ENCODE results near the gene HSPA1B. TPM values are rescaled to one million over a fixed set of nuclear protein-coding genes. Genes with fewer than 3 reads are reported as not detected.
"Not testable (repeated sequence)": the region's sequence is repeated elsewhere in the genome, so short reads cannot be mapped to it uniquely, and the experiment has no call there.

Gene HSPA1B
- total RNA-seq, 1 experiment from 2014 or later: 85.1 TPM

GRCh38 chr6:31806470-31807272 lies 20.9 kb upstream of the HSPA1B start, which contains the start of gene LSM2:
Gene LSM2, minus strand, starts transcription at chr6:31806966. Its CDS starts 209 bp downstream, at chr6:31806757.
- no CpG with 5 or more reads among the region's 51 CpGs for WGBS (ENCODE audit: extremely low coverage, insufficient read length, low lambda C conversion rate)
- peaks cover 3 to 11% of the 10 kb centered on the region in 2 experiments; a peak in 3 of 4 replicates for H3K4me1 Mint-ChIP-seq
- peaks cover 6 to 30% (median 22%) of the 10 kb centered on the region in 3 experiments; a peak in 6 of 7 replicates for H3K36me3 Mint-ChIP-seq (ENCODE audit: insufficient read depth in 1 of 3, low read depth in 3 of 3)

GRCh38 chr6:31808599-31808998 lies 18.9 kb upstream of the HSPA1B start:
- H2BK5ac ChIP-seq (ENCODE audit: insufficient read length, low read length); H2BK20ac ChIP-seq (ENCODE audit: low read depth, low read length, poor library complexity, severe bottlenecking); H3K27me3 ChIP-seq (ENCODE audit: insufficient read depth, low read length); H3K27ac Mint-ChIP-seq; H3K9ac ChIP-seq (ENCODE audit: extremely low read depth, insufficient read length, low read length); H3T11ph ChIP-seq (ENCODE audit: low read length); H3K4me3 Mint-ChIP-seq; H2AK5ac ChIP-seq (ENCODE audit: insufficient read length, low read length); H4K8ac ChIP-seq (replicated peaks; ENCODE audit: insufficient read length, low read depth, low read length); H3K4me2 ChIP-seq (ENCODE audit: insufficient read depth, insufficient read length, low read length); H3K18ac ChIP-seq (ENCODE audit: insufficient read length, low read depth, low read length); H3K56ac ChIP-seq (ENCODE audit: insufficient read length, low read depth, low read length); H3K23ac ChIP-seq (ENCODE audit: insufficient read length, low read depth, low read length); H4K91ac ChIP-seq (ENCODE audit: insufficient read length, low read depth, low read length); H3K4me1 ChIP-seq (ENCODE audit: insufficient read depth, low read length); H4K5ac ChIP-seq (ENCODE audit: insufficient read length, low read depth, low read length); H3K9me3 Mint-ChIP-seq; H3K23me2 ChIP-seq (ENCODE audit: insufficient read length, low read depth, low read length, poor library complexity, severe bottlenecking); H3K27me3 Mint-ChIP-seq (ENCODE audit: low read depth); H4K20me1 ChIP-seq (ENCODE audit: control insufficient read depth, insufficient read depth, insufficient read length); H3K4ac ChIP-seq (ENCODE audit: low read depth, low read length); H3K79me2 ChIP-seq (ENCODE audit: insufficient read depth, low read length); DNase-seq; H3K27ac ChIP-seq (ENCODE audit: insufficient read length, low read depth, low read length); H2BK12ac ChIP-seq (ENCODE audit: insufficient read length, low read depth, low read length); H3K14ac ChIP-seq (ENCODE audit: insufficient read depth, low read length); H2BK120ac ChIP-seq (ENCODE audit: low read depth, low read length, poor library complexity, severe bottlenecking); H2AFZ ChIP-seq (ENCODE audit: low read length); H2BK15ac ChIP-seq (ENCODE audit: low read depth, low read length); H3K79me1 ChIP-seq (ENCODE audit: insufficient read depth, low read depth, low read length, poor library complexity, severe bottlenecking); H3K9me3 ChIP-seq (ENCODE audit: control insufficient read depth, low read depth, low read length): not testable (repeated sequence)
- peaks cover 0 to 13% (median 6%) of the 10 kb centered on the region in 3 experiments; a peak in 4 of 7 replicates for H3K36me3 Mint-ChIP-seq (ENCODE audit: insufficient read depth in 1 of 3, low read depth in 3 of 3)
- peaks cover 5 to 13% of the 10 kb centered on the region in 2 experiments for H3K4me1 Mint-ChIP-seq
- no CpG with 5 or more reads among the region's 10 CpGs for WGBS (ENCODE audit: extremely low coverage, insufficient read length, low lambda C conversion rate)

More at GRCh38 chr6:31806470-31807272, 20.9 kb upstream of the HSPA1B start, which contains the start of gene LSM2:
- no peak within 1 kb of the TSS for H4K5ac ChIP-seq (ENCODE audit: insufficient read length, low read depth, low read length)
- no peak within 1 kb of the TSS for H2BK20ac ChIP-seq (ENCODE audit: low read depth, low read length, poor library complexity, severe bottlenecking)
- no peak within 1 kb of the TSS for H3K23ac ChIP-seq (ENCODE audit: insufficient read length, low read depth, low read length)
- no peak within 1 kb of the TSS for H2BK5ac ChIP-seq (ENCODE audit: insufficient read length, low read length)
- H2BK12ac ChIP-seq (ENCODE audit: insufficient read length, low read depth, low read length): no peak within 1 kb of the TSS
- H4K20me1 ChIP-seq (ENCODE audit: control insufficient read depth, insufficient read depth, insufficient read length): no peaks in the 10 kb centered on the region
- peak within 1 kb of the TSS; percentile 99 for H3K18ac ChIP-seq (ENCODE audit: insufficient read length, low read depth, low read length)
- H3K27ac ChIP-seq (ENCODE audit: insufficient read length, low read depth, low read length): peak within 1 kb of the TSS; percentile 18
- no peak within 1 kb of the TSS for H4K8ac ChIP-seq (replicated peaks; ENCODE audit: insufficient read length, low read depth, low read length)
- peaks cover 4% of the 10 kb centered on the region; the same call in 1 of the 2 replicates for H3K79me2 ChIP-seq (ENCODE audit: insufficient read depth, low read length)
- H4K91ac ChIP-seq (ENCODE audit: insufficient read length, low read depth, low read length): no peak within 1 kb of the TSS
- peaks cover 7% of the 10 kb centered on the region for H3K23me2 ChIP-seq (ENCODE audit: insufficient read length, low read depth, low read length, poor library complexity, severe bottlenecking)
- no peak within 1 kb of the TSS for H3T11ph ChIP-seq (ENCODE audit: low read length)
- H3K4me2 ChIP-seq (ENCODE audit: insufficient read depth, insufficient read length, low read length): peak within 1 kb of the TSS; percentile 82
- Mint-ChIP-seq H3K27ac (peak within 1 kb of the TSS; percentile 94 to 98 (median 94)), H3K27me3 (ENCODE audit: low read depth) (no peaks in the 10 kb centered on the region), H3K4me3 (peak within 1 kb of the TSS; percentile 97), H3K9me3 (no peaks in the 10 kb centered on the region)
- H2BK120ac ChIP-seq (ENCODE audit: low read depth, low read length, poor library complexity, severe bottlenecking): no peak within 1 kb of the TSS
- peak; percentile 96 for DNase-seq
- no peak within 1 kb of the TSS for H3K56ac ChIP-seq (ENCODE audit: insufficient read length, low read depth, low read length)
- peak; percentile 40; the same call in 2 of the 3 replicates for TF ChIP-seq CTCF (conservative IDR thresholded peaks at IDR 0.05)
- H3K79me1 ChIP-seq (ENCODE audit: insufficient read depth, low read depth, low read length, poor library complexity, severe bottlenecking): peaks cover 10% of the 10 kb centered on the region
- H3K9me3 ChIP-seq (ENCODE audit: control insufficient read depth, low read depth, low read length): no peaks in the 10 kb centered on the region
- H2BK15ac ChIP-seq (ENCODE audit: low read depth, low read length): no peak within 1 kb of the TSS
- no peak within 1 kb of the TSS for H2AK5ac ChIP-seq (ENCODE audit: insufficient read length, low read length)
- H3K27me3 ChIP-seq (ENCODE audit: insufficient read depth, low read length): no peaks in the 10 kb centered on the region
- H3K9ac ChIP-seq (ENCODE audit: extremely low read depth, insufficient read length, low read length): peak within 1 kb of the TSS; percentile 90
- no peak within 1 kb of the TSS; the same call in 1 of the 2 replicates for H3K4ac ChIP-seq (ENCODE audit: low read depth, low read length)
- no peaks in the 10 kb centered on the region for H3K4me1 ChIP-seq (ENCODE audit: insufficient read depth, low read length)
- H3K14ac ChIP-seq (ENCODE audit: insufficient read depth, low read length): peak within 1 kb of the TSS; percentile 99
- no peak within 1 kb of the TSS for H2AFZ ChIP-seq (ENCODE audit: low read length)

Measured in H9 (cell line).